ENCODE measurements around the gene LARGE1.

The LARGE1 gene

GRCh38 chr22:33658775-33659174 lies 261.5 kb downstream of the LARGE1 start:
- DNase-seq (ENCODE audit: low spot score): no peak

- no peak for DNase-seq (ENCODE audit: low spot score)
Observed at GRCh38 chr22:33657670-33658069, 262.6 kb downstream of the LARGE1 start.

GRCh38 chr22:33656808-33657628 lies 263.3 kb downstream of the LARGE1 start:
- DNase-seq (ENCODE audit: low spot score): no peak

- DNase-seq (ENCODE audit: low spot score): peak; percentile 13
Observed at GRCh38 chr22:33654173-33654895, 265.9 kb downstream of the LARGE1 start.

- no peak for DNase-seq (ENCODE audit: low spot score)
Observed at GRCh38 chr22:33653532-33654063, 266.7 kb downstream of the LARGE1 start.

- DNase-seq (ENCODE audit: low spot score): no peak
Observed at GRCh38 chr22:33652615-33653014, 267.7 kb downstream of the LARGE1 start.

- DNase-seq (ENCODE audit: low spot score): no peak
Observed at GRCh38 chr22:33650244-33650643, 270.0 kb downstream of the LARGE1 start.

GRCh38 chr22:33648478-33648877 lies 271.8 kb downstream of the LARGE1 start:
- DNase-seq (ENCODE audit: low spot score): no peak

GRCh38 chr22:33640900-33641299 lies 279.4 kb downstream of the LARGE1 start:
- no peak for DNase-seq (ENCODE audit: low spot score)

GRCh38 chr22:33639588-33640254 lies 280.6 kb downstream of the LARGE1 start:
- no peak for DNase-seq (ENCODE audit: low spot score)

GRCh38 chr22:33635766-33636165 lies 284.5 kb downstream of the LARGE1 start:
- no peak for DNase-seq (ENCODE audit: low spot score)

- no peak for DNase-seq (ENCODE audit: low spot score)
Observed at GRCh38 chr22:33631777-33632176, 288.5 kb downstream of the LARGE1 start.

- no peak for DNase-seq (ENCODE audit: low spot score)
Observed at GRCh38 chr22:33625959-33626358, 294.3 kb downstream of the LARGE1 start.

- DNase-seq (ENCODE audit: low spot score): no peak
Observed at GRCh38 chr22:33620085-33620484, 300.2 kb downstream of the LARGE1 start.

- DNase-seq (ENCODE audit: low spot score): no peak
Observed at GRCh38 chr22:33606504-33606903, 313.8 kb downstream of the LARGE1 start.

- no peak for DNase-seq (ENCODE audit: low spot score)
Observed at GRCh38 chr22:33605666-33606065, 314.6 kb downstream of the LARGE1 start.

- DNase-seq (ENCODE audit: low spot score): no peak
Observed at GRCh38 chr22:33605221-33605620, 315.1 kb downstream of the LARGE1 start.

GRCh38 chr22:33601062-33601461 lies 319.2 kb downstream of the LARGE1 start:
- no peak for DNase-seq (ENCODE audit: low spot score)

- no peak for DNase-seq (ENCODE audit: low spot score)
Observed at GRCh38 chr22:33600595-33600994, 319.7 kb downstream of the LARGE1 start.

GRCh38 chr22:33600113-33600512 lies 320.2 kb downstream of the LARGE1 start:
- no peak for DNase-seq (ENCODE audit: low spot score)

GRCh38 chr22:33599596-33599995 lies 320.7 kb downstream of the LARGE1 start:
- DNase-seq (ENCODE audit: low spot score): no peak

GRCh38 chr22:33598821-33599220 lies 321.5 kb downstream of the LARGE1 start:
- no peak for DNase-seq (ENCODE audit: low spot score)

Measured in HuH-7 (cell line).